HCT116 (cell line): ENCODE data around the gene EPHB3. TPM values are rescaled to one million over a fixed set of nuclear protein-coding genes. Genes with fewer than 3 reads are reported as not detected.

Source experiments
- ATAC-seq: fragments of 200-7000 bp; cut with Tn5 transposase; 2 replicates; pipeline ENCODE4 v1.9.1; 2020; ENCODE audit warnings: mild to moderate bottlenecking, moderate library complexity
- BruUV-seq: library from RNA; stranded (reverse); fragments of 400-500 nt; replicated peaks from 2 replicates; lab custom pipeline; 2021; lab: Mats Ljungman, UMichigan
- CTCF ChIA-PET: fragments of 300-600 bp; sonication (Branson Sonifier 250); formaldehyde crosslinking; loops from one replicate; lab custom pipeline; 2021; ENCODE audit warnings: antibody characterized with exemption; lab: Charles Lee
- POLR2A ChIA-PET: fragments of 300-600, 350-600 bp; sonication (Branson Sonifier 250); formaldehyde crosslinking; loops from one replicate; lab custom pipeline; 2021; ENCODE audit warnings: antibody characterized with exemption; lab: Charles Lee
- RAD21 ChIA-PET, 2 experiments: fragments of 300-600 bp; sonication (Branson Sonifier 250); formaldehyde crosslinking; loops; one replicate each; lab custom pipeline; 2023; ENCODE audit warnings: low total read pairs in 2 of 2; ENCODE audit not compliant: uncharacterized antibody in 2 of 2, unreplicated experiment in 2 of 2, low non-redundant PET in 1 of 2; lab: Charles Lee
- DNase-seq: peaks from one replicate; pipeline ENCODE4 v3.0.0-alpha.2; 2010; ENCODE audit warnings: low read depth, low spot score
- H2AFZ ChIP-seq: fragments of 200-600 bp; shearing (Covaris generic), sonication (generic); 2 replicates; pipeline ENCODE4 v1.6.1; 2017; ENCODE audit warnings: low read depth, mixed run types, mixed read lengths, antibody characterized with exemption, low read length; ENCODE audit not compliant: poor library complexity, severe bottlenecking
- H3K27ac ChIP-seq: 2 replicates; pipeline ENCODE4 v1.5.1; 2012; ENCODE audit warnings: low read depth, low read length
- H3K27me3 ChIP-seq: fragments of 200-600 bp; sonication (generic); 2 replicates; pipeline ENCODE4 v1.6.1; 2016; ENCODE audit warnings: mixed run types, low read length, mixed read lengths; ENCODE audit not compliant: insufficient read depth
- H3K36me3 ChIP-seq, 2 experiments: fragments of 200-500 bp in 1 of 2; fragments of 200-600 bp in 1 of 2; sonication (Bioruptor generic) in 1 of 2; sonication (generic) in 1 of 2; 2 replicates each; pipeline versions ENCODE4 v1.5.1 to v1.6.1; 2014 to 2016; ENCODE audit warnings: low read length in 2 of 2, inconsistent platforms in 1 of 2, mixed read lengths in 1 of 2, mixed run types in 1 of 2; ENCODE audit not compliant: insufficient read depth in 2 of 2, control insufficient read depth in 1 of 2
- H3K4me1 ChIP-seq, 2 experiments: fragments of 200-600 bp in 1 of 2; sonication (generic) in 1 of 2; 2 replicates each; pipeline versions ENCODE4 v1.5.1 to v1.6.1; 2012 to 2017; ENCODE audit warnings: low read length in 2 of 2, inconsistent platforms in 1 of 2, mild to moderate bottlenecking in 1 of 2, mixed read lengths in 1 of 2, mixed run types in 1 of 2, moderate library complexity in 1 of 2; ENCODE audit not compliant: insufficient read depth in 2 of 2, control insufficient read depth in 1 of 2
- H3K4me2 ChIP-seq: fragments of 200-600 bp; sonication (generic); 2 replicates; pipeline ENCODE4 v1.6.1; 2017; ENCODE audit warnings: mixed run types, low read length, mixed read lengths
- H3K4me3 ChIP-seq, 2 experiments: fragments of 200-600 bp in 1 of 2; sonication (generic) in 1 of 2; replicated peaks in 1 of 2; 2 replicates each; pipeline ENCODE4 v1.5.1; 2011 to 2016; ENCODE audit warnings: low read length in 2 of 2, control low read depth in 1 of 2, low read depth in 1 of 2, mild to moderate bottlenecking in 1 of 2, mixed read lengths in 1 of 2, mixed run types in 1 of 2
- H3K79me2 ChIP-seq: fragments of 200-600 bp; sonication (generic); 2 replicates; pipeline ENCODE4 v1.6.1; 2017; ENCODE audit warnings: mild to moderate bottlenecking, mixed run types, low read length, moderate library complexity, mixed read lengths; ENCODE audit not compliant: insufficient read depth
- H3K9ac ChIP-seq: fragments of 200-600 bp; sonication (generic); 2 replicates; pipeline ENCODE4 v1.6.1; 2016; ENCODE audit warnings: low read length, mixed read lengths
- H3K9me2 ChIP-seq: fragments of 200-600 bp; sonication (generic), shearing (Covaris generic); 2 replicates; pipeline ENCODE4 v1.6.1; 2017; ENCODE audit warnings: mixed run types, mild to moderate bottlenecking, moderate library complexity; ENCODE audit not compliant: insufficient read depth
- H3K9me3 ChIP-seq, 2 experiments: fragments of 200-500 bp in 1 of 2; fragments of 200-600 bp in 1 of 2; sonication (Bioruptor generic) in 1 of 2; sonication (generic) in 1 of 2; 2 replicates each; pipeline ENCODE4 v1.6.1; 2014 to 2017; ENCODE audit warnings: low read length in 2 of 2, mixed read lengths in 2 of 2, inconsistent platforms in 1 of 2, low read depth in 1 of 2, mild to moderate bottlenecking in 1 of 2, mixed run types in 1 of 2, moderate library complexity in 1 of 2; ENCODE audit not compliant: control insufficient read depth in 1 of 2, insufficient read depth in 1 of 2
- H4K20me1 ChIP-seq: fragments of 200-600 bp; sonication (generic), shearing (Covaris generic); 2 replicates; pipeline ENCODE4 v1.6.1; 2017; ENCODE audit warnings: mixed run types, mild to moderate bottlenecking, moderate library complexity; ENCODE audit not compliant: insufficient read depth
- CEBPB ChIP-seq: IDR thresholded peaks from 2 replicates; pipeline ENCODE4 v1.6.1; 2012; ENCODE audit warnings: low read depth
- CTCF ChIP-seq, 3 experiments: fragments of 200-600 bp in 1 of 3; sonication (generic) in 1 of 3; IDR thresholded peaks in 2 of 3; conservative IDR thresholded peaks in 1 of 3; 2 replicates each; pipeline ENCODE4 v1.5.1; 2012 to 2017; ENCODE audit warnings: low read depth in 2 of 3, low read length in 2 of 3, antibody characterized with exemption in 1 of 3, borderline replicate concordance in 1 of 3, control low read depth in 1 of 3, mild to moderate bottlenecking in 1 of 3, mixed read lengths in 1 of 3, mixed run types in 1 of 3, moderate library complexity in 1 of 3; ENCODE audit not compliant: insufficient read depth in 1 of 3
- ELF1 ChIP-seq: IDR thresholded peaks from 2 replicates; pipeline ENCODE4 v1.6.1; 2012; ENCODE audit warnings: low read depth, borderline replicate concordance
- EZH2phosphoT487 ChIP-seq: fragments of 200-600 bp; IDR thresholded peaks from 2 replicates; pipeline ENCODE4 v1.6.1; 2018; ENCODE audit warnings: antibody characterized with exemption, borderline replicate concordance
- FOSL1 ChIP-seq: IDR thresholded peaks from 2 replicates; pipeline ENCODE4 v1.6.1; 2012; ENCODE audit warnings: low read depth
- JUND ChIP-seq: IDR thresholded peaks from 2 replicates; pipeline ENCODE4 v1.6.1; 2012
- MAX ChIP-seq: IDR thresholded peaks from 2 replicates; pipeline ENCODE4 v1.6.1; 2012
- RAD21 ChIP-seq: IDR thresholded peaks from 2 replicates; pipeline ENCODE4 v1.6.1; 2012; ENCODE audit warnings: low read depth, mild to moderate bottlenecking
- SP1 ChIP-seq: IDR thresholded peaks from 2 replicates; pipeline ENCODE4 v1.6.1; 2012; ENCODE audit warnings: low read depth
- SRF ChIP-seq: IDR thresholded peaks from 2 replicates; pipeline ENCODE4 v1.6.1; 2012; ENCODE audit warnings: low read depth
- TCF7L2 ChIP-seq: IDR thresholded peaks from 2 replicates; pipeline ENCODE4 v1.7.0; 2011; ENCODE audit warnings: borderline replicate concordance, inconsistent platforms; ENCODE audit not compliant: insufficient read depth, insufficient read length; ENCODE audit errors: extremely low read depth
- YY1 ChIP-seq: IDR thresholded peaks from 2 replicates; pipeline ENCODE4 v1.6.1; 2011; ENCODE audit warnings: low read length, low read depth, moderate library complexity, mild to moderate bottlenecking; ENCODE audit not compliant: insufficient replicate concordance; ENCODE audit errors: extremely low read depth
- ZBTB33 ChIP-seq: IDR thresholded peaks from 2 replicates; pipeline ENCODE4 v1.6.1; 2011; ENCODE audit warnings: mild to moderate bottlenecking, low read length, moderate library complexity; ENCODE audit not compliant: insufficient replicate concordance; ENCODE audit errors: extremely low read depth
- ZFX ChIP-seq: fragments of 450-650 bp; IDR thresholded peaks from 2 replicates; pipeline ENCODE4 v1.6.1; 2017
- intact Hi-C: fragments of 100-400 bp; cut with micrococcal nuclease; formaldehyde crosslinking; loops from 2 replicates; pipeline ENCODE4 v1.10.0; 2022
- total RNA-seq: library from RNA; stranded (reverse); gene quantifications from one replicate; pipeline ENCODE4 v1.2.1, GENCODE V29; 2021; ENCODE audit not compliant: unreplicated experiment
- TF ChIP-seq, protein P1 (sequence below): IDR thresholded peaks from 2 replicates; pipeline ENCODE4 v1.6.1; 2012; ENCODE audit warnings: low read depth

The EPHB3 gene
- total RNA-seq, 1 experiment from 2014 or later: 6.5 TPM

GRCh38 chr3:184557348-184557950 lies 4.1 kb upstream of the EPHB3 start:
- Histone ChIP-seq H3K36me3 (no peaks in the 10 kb centered on the region), H3K4me2 (no peak overlapping the region), H3K27me3 (no peaks in the 10 kb centered on the region), H3K9ac (no peak overlapping the region), H2AFZ (no peak overlapping the region), H3K9me2 (no peaks in the 10 kb centered on the region), H3K27ac (no peak overlapping the region), H3K9me3 (no peaks in the 10 kb centered on the region), H3K4me1 (peaks cover 0 to 7% of the 10 kb centered on the region in 2 experiments; a peak in 2 of 4 replicates), H4K20me1 (no peaks in the 10 kb centered on the region), H3K79me2 (no peaks in the 10 kb centered on the region), H3K4me3 (no peak overlapping the region)
- ATAC-seq: no peak
- TF ChIP-seq FOSL1 (no peak), MAX (no peak), YY1 (no peak), JUND (no peak), SRF (no peak), ZFX (no peak), RAD21 (no peak), TCF7L2 (no peak), CEBPB (no peak), SP1 (no peak), EZH2phosphoT487 (no peak), CTCF (IDR thresholded peaks at IDR 0.05 in 2 of 3, conservative IDR thresholded peaks at IDR 0.05 in 1 of 3; ENCODE audit: borderline replicate concordance in 1 of 3, insufficient read depth in 1 of 3, low read depth in 2 of 3, low read length in 2 of 3) (no peak), ELF1 (no peak), ZBTB33 (no peak)
- TF ChIP-seq, protein P1, sequence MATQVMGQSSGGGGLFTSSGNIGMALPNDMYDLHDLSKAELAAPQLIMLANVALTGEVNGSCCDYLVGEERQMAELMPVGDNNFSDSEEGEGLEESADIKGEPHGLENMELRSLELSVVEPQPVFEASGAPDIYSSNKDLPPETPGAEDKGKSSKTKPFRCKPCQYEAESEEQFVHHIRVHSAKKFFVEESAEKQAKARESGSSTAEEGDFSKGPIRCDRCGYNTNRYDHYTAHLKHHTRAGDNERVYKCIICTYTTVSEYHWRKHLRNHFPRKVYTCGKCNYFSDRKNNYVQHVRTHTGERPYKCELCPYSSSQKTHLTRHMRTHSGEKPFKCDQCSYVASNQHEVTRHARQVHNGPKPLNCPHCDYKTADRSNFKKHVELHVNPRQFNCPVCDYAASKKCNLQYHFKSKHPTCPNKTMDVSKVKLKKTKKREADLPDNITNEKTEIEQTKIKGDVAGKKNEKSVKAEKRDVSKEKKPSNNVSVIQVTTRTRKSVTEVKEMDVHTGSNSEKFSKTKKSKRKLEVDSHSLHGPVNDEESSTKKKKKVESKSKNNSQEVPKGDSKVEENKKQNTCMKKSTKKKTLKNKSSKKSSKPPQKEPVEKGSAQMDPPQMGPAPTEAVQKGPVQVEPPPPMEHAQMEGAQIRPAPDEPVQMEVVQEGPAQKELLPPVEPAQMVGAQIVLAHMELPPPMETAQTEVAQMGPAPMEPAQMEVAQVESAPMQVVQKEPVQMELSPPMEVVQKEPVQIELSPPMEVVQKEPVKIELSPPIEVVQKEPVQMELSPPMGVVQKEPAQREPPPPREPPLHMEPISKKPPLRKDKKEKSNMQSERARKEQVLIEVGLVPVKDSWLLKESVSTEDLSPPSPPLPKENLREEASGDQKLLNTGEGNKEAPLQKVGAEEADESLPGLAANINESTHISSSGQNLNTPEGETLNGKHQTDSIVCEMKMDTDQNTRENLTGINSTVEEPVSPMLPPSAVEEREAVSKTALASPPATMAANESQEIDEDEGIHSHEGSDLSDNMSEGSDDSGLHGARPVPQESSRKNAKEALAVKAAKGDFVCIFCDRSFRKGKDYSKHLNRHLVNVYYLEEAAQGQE: no peak
- BruUV-seq: no TSS peak
- DNase-seq: no peak
- POLR2A ChIA-PET: no interaction called here
- RAD21 ChIA-PET: interaction anchor here in 1 of 2 experiments (0.8 kb wide), 1 partner anchor 168 kb away, joined by 3 read pairs; no protein-coding TSS in a partner anchor
- CTCF ChIA-PET: interaction anchor here (1.3 kb wide), 1 partner anchor 255 kb away, joined by 3 read pairs; the partner anchor contains the start of gene VPS8
- intact Hi-C loops: no loop called here
